Kidney epithelial cell (primary cell): Measurements from ENCODE around the gene SAMD10. TPM values are rescaled to one million over a fixed set of nuclear protein-coding genes. Genes with fewer than 3 reads are reported as not detected.

Experiments
- DNase-seq: peaks from one replicate; pipeline ENCODE4 v3.0.0-alpha.2; 2010; ENCODE audit warnings: low read depth
- H3K27me3 ChIP-seq: 2 replicates; pipeline ENCODE4 v1.6.0; 2011; ENCODE audit warnings: low read length; ENCODE audit not compliant: control insufficient read depth, insufficient read depth
- H3K36me3 ChIP-seq: 2 replicates; pipeline ENCODE4 v1.5.1; 2011; ENCODE audit warnings: low read length; ENCODE audit not compliant: control insufficient read depth, insufficient read depth
- H3K4me3 ChIP-seq: 2 replicates; pipeline ENCODE4 v1.5.1; 2011; ENCODE audit warnings: low read depth, mild to moderate bottlenecking, control low read depth, low read length
- total RNA-seq: library from RNA; depleted of rRNA; stranded (reverse); fragments of >200 nt; gene quantifications from 2 replicates; pipeline ENCODE4 v1.2.3, GENCODE V29; 2015
- TF ChIP-seq, protein P1 (sequence below): IDR thresholded peaks from 2 replicates; pipeline ENCODE4 v1.5.1; 2011; ENCODE audit warnings: mild to moderate bottlenecking, moderate library complexity, low read length, control low read depth, inconsistent platforms; ENCODE audit not compliant: insufficient read depth, poor library complexity, severe bottlenecking

The SAMD10 gene
- total RNA-seq, 1 donor from 2014 or later = 9.6 TPM

- Histone ChIP-seq H3K36me3 (peaks cover 1% of the 10 kb centered on the region), H3K27me3 (no peaks in the 10 kb centered on the region)
- TF ChIP-seq, protein P1, sequence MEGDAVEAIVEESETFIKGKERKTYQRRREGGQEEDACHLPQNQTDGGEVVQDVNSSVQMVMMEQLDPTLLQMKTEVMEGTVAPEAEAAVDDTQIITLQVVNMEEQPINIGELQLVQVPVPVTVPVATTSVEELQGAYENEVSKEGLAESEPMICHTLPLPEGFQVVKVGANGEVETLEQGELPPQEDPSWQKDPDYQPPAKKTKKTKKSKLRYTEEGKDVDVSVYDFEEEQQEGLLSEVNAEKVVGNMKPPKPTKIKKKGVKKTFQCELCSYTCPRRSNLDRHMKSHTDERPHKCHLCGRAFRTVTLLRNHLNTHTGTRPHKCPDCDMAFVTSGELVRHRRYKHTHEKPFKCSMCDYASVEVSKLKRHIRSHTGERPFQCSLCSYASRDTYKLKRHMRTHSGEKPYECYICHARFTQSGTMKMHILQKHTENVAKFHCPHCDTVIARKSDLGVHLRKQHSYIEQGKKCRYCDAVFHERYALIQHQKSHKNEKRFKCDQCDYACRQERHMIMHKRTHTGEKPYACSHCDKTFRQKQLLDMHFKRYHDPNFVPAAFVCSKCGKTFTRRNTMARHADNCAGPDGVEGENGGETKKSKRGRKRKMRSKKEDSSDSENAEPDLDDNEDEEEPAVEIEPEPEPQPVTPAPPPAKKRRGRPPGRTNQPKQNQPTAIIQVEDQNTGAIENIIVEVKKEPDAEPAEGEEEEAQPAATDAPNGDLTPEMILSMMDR = no peak
These were observed 23.4 kb downstream of the SAMD10 start, which contains the start of gene UCKL1 for GRCh38 chr20:63955827-63956663. TSS of gene UCKL1 (minus strand) at chr20:63956416. CDS start at chr20:63956372, 44 bp downstream.

DNA sequence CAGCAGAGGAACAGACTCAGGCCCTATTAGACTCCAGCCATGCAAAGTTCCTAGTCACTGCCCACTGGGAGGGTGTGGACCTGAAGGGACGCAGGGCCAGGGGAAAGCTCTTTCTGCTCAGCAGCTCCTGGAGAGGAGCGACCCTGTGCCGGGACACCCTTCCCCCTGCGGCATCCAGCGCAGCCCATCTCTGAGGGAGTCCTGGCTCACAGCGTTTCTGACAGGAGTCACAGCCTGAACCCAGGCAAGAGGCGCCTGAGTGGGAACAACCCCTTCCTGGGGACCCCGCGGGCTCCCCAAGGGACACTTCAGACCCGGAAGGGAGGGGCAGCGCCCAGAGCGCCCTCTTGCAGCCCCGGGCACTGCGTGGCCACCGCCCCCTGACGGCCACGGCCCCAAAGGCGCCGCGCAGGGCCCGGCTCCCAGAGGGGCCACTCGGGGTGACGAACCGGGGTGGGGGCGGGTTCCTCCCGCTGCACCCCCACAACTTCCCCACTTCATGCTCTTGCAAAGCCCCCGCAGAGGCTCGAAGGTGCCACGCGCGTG, 24.1 kb downstream of the SAMD10 start:
- peak overlapping the region; percentile 100 for H3K4me3 ChIP-seq
- TF ChIP-seq, protein P1 = peak; percentile 7
- peaks cover 1% of the 10 kb centered on the region for H3K36me3 ChIP-seq
- no peak for DNase-seq
- H3K27me3 ChIP-seq = no peaks in the 10 kb centered on the region

More at GRCh38 chr20:63955827-63956663, 23.4 kb downstream of the SAMD10 start, which contains the start of gene UCKL1:
- H3K4me3 ChIP-seq = peak within 1 kb of the TSS; percentile 100
- no peak for DNase-seq

GRCh38 chr20:63953764-63954429, 25.5 kb downstream of the SAMD10 start:
- DNase-seq = no peak
- no peaks in the 10 kb centered on the region for H3K27me3 ChIP-seq
- TF ChIP-seq, protein P1 = no peak
- no peak overlapping the region for H3K4me3 ChIP-seq
- H3K36me3 ChIP-seq = no peaks in the 10 kb centered on the region

- TF ChIP-seq, protein P1 = no peak
- DNase-seq = no peak
- H3K36me3 ChIP-seq = no peaks in the 10 kb centered on the region
- no peaks in the 10 kb centered on the region for H3K27me3 ChIP-seq
- no peak overlapping the region for H3K4me3 ChIP-seq
These were observed 26.7 kb downstream of the SAMD10 start for GRCh38 chr20:63952769-63953168.

- Histone ChIP-seq H3K36me3 (no peaks in the 10 kb centered on the region), H3K4me3 (no peak overlapping the region), H3K27me3 (no peaks in the 10 kb centered on the region)
- TF ChIP-seq, protein P1 = no peak
- DNase-seq = no peak
These were observed 27.3 kb downstream of the SAMD10 start for GRCh38 chr20:63952210-63952535.
